PC-3 (cell line): ENCODE results near the gene ATXN7L3.

ENCODE experiments used
- EZH2phosphoT487 ChIP-seq: fragments of 300-600 bp; sonication (generic); IDR thresholded peaks from 2 replicates; pipeline ENCODE4 v1.6.1; 2018; ENCODE audit warnings: mild to moderate bottlenecking, antibody characterized with exemption, low read length, borderline replicate concordance
- TF ChIP-seq, protein P1 (sequence below): fragments of 300-600 bp; sonication (generic); conservative IDR thresholded peaks from 2 replicates; pipeline ENCODE4 v1.5.1; 2017; ENCODE audit warnings: antibody characterized with exemption, low read depth, mild to moderate bottlenecking, low read length

DNA sequence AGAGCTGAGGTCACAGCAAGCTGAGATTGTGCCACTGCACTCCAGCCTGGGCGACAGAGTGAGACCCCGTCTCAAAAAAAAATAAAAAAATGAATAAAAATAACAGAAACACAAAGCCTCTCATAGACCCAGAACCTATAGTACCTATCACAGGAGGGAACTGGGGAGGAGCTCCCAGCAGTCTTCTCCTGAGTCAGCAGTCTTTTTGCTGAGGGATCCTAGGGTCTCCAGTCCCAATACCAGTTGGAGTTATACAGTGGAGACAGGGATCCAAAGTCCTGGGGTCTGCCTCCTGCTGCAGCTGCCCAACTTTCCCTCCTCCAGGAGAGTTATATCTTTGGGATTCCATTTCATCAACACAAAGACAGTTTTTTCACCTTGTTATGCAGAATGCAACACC, 16.7 kb downstream of the ATXN7L3 start:
- TF ChIP-seq, protein P1, sequence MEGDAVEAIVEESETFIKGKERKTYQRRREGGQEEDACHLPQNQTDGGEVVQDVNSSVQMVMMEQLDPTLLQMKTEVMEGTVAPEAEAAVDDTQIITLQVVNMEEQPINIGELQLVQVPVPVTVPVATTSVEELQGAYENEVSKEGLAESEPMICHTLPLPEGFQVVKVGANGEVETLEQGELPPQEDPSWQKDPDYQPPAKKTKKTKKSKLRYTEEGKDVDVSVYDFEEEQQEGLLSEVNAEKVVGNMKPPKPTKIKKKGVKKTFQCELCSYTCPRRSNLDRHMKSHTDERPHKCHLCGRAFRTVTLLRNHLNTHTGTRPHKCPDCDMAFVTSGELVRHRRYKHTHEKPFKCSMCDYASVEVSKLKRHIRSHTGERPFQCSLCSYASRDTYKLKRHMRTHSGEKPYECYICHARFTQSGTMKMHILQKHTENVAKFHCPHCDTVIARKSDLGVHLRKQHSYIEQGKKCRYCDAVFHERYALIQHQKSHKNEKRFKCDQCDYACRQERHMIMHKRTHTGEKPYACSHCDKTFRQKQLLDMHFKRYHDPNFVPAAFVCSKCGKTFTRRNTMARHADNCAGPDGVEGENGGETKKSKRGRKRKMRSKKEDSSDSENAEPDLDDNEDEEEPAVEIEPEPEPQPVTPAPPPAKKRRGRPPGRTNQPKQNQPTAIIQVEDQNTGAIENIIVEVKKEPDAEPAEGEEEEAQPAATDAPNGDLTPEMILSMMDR = no peak
- no peak for TF ChIP-seq EZH2phosphoT487
